ENCODE measurements around the gene CITED2. TPM values are rescaled to one million over a fixed set of nuclear protein-coding genes. Genes with fewer than 3 reads are reported as not detected.

The CITED2 gene
- total RNA-seq, 1 donor from 2014 or later, result 22.5 TPM

- ATAC-seq (ENCODE audit: low read depth), result no peak
- no peak for TF ChIP-seq CTCF (IDR thresholded peaks at IDR 0.05)
- Mint-ChIP-seq H3K4me3 (no peak overlapping the region), H3K36me3 (ENCODE audit: low read depth) (peaks cover 14% of the 10 kb centered on the region), H3K27ac (no peak overlapping the region), H3K9me3 (no peaks in the 10 kb centered on the region), H3K27me3 (no peaks in the 10 kb centered on the region), H3K4me1 (peaks cover 10% of the 10 kb centered on the region)
- ChIA-PET CTCF (no interaction called here), POLR2A (no interaction called here)
- intact Hi-C loops (cut with micrococcal nuclease), result loop anchor here (5.0 to 10.0 kb wide), 2 partner anchors 54 to 1263 kb away; no protein-coding TSS in a partner anchor
- no peak for DNase-seq
Observed at GRCh38 chr6:139378226-139378625, 3.8 kb upstream of the CITED2 start.

- ChIA-PET CTCF (no interaction called here), POLR2A (interaction anchor here (4.2 kb wide), 1 partner anchor 243 kb away, joined by 38 read pairs; the partner anchor contains the start of gene HECA)
- Mint-ChIP-seq H3K36me3 (ENCODE audit: low read depth) (peaks cover 22% of the 10 kb centered on the region), H3K27ac (no peak overlapping the region), H3K4me1 (peaks cover 17% of the 10 kb centered on the region), H3K4me3 (peak overlapping the region; percentile 99), H3K27me3 (no peaks in the 10 kb centered on the region), H3K9me3 (no peaks in the 10 kb centered on the region)
- ATAC-seq (ENCODE audit: low read depth) (no peak), DNase-seq (no peak)
- no peak for TF ChIP-seq CTCF (IDR thresholded peaks at IDR 0.05)
- intact Hi-C loops (cut with micrococcal nuclease), result loop anchor here (5.0 to 10.0 kb wide), 2 partner anchors 56 to 1262 kb away; no protein-coding TSS in a partner anchor
Observed at GRCh38 chr6:139376604-139377218, 2.3 kb upstream of the CITED2 start.

- Mint-ChIP-seq H3K4me1 (peaks cover 25% of the 10 kb centered on the region), H3K27ac (peak overlapping the region; percentile 95), H3K36me3 (ENCODE audit: low read depth) (peaks cover 22% of the 10 kb centered on the region), H3K27me3 (no peaks in the 10 kb centered on the region), H3K9me3 (no peaks in the 10 kb centered on the region), H3K4me3 (peak overlapping the region; percentile 99)
- ATAC-seq (ENCODE audit: low read depth), result no peak
- TF ChIP-seq CTCF (IDR thresholded peaks at IDR 0.05), result no peak
- ChIA-PET POLR2A (interaction anchor here (0.7 to 4.2 kb wide), 12 partner anchors 7 to 603 kb away, joined by 4 to 42 read pairs (median 14); partner anchors contain the start of genes ABRACL, CCDC28A and HECA), CTCF (interaction anchor here (4.1 to 4.9 kb wide), 2 partner anchors 11 to 156 kb away, joined by 23 to 34 read pairs; no protein-coding TSS in a partner anchor)
- intact Hi-C loops (cut with micrococcal nuclease), result loop anchor here (5.0 to 10.0 kb wide), 2 partner anchors 56 to 1261 kb away; no protein-coding TSS in a partner anchor
- no peak for DNase-seq
Observed at GRCh38 chr6:139376017-139376330, 1.5 kb upstream of the CITED2 start.

GRCh38 chr6:139375226-139376016 is 973 bp upstream of the CITED2 start:
- POLR2A ChIA-PET, result interaction anchor here (0.5 to 4.2 kb wide), 40 partner anchors 8 to 1621 kb away, joined by 3 to 42 read pairs (median 4); partner anchors contain the start of genes ABRACL, CCDC28A, HEBP2 and HECA
- DNase-seq (peak; percentile 81), ATAC-seq (ENCODE audit: low read depth) (peak; percentile 51)
- Mint-ChIP-seq H3K4me1 (peaks cover 27% of the 10 kb centered on the region), H3K36me3 (ENCODE audit: low read depth) (peaks cover 22% of the 10 kb centered on the region), H3K27me3 (no peaks in the 10 kb centered on the region), H3K4me3 (peak overlapping the region; percentile 99), H3K9me3 (no peaks in the 10 kb centered on the region), H3K27ac (peak overlapping the region; percentile 95)
- CTCF ChIA-PET, result interaction anchor here (1.1 to 4.9 kb wide), 8 partner anchors 8 to 559 kb away, joined by 3 to 34 read pairs (median 6); no protein-coding TSS in a partner anchor
- intact Hi-C loops (cut with micrococcal nuclease), result loop anchor here (2.0 to 10.0 kb wide), 7 partner anchors 57 to 1261 kb away; partner anchors contain the start of gene HEBP2
- TF ChIP-seq CTCF (IDR thresholded peaks at IDR 0.05), result no peak

Data from activated B cell treated with CpG ODN at 0.5 μM for 24 hours (primary cell).